Measurements from ENCODE around the gene TMEM221.

The TMEM221 gene

DNA sequence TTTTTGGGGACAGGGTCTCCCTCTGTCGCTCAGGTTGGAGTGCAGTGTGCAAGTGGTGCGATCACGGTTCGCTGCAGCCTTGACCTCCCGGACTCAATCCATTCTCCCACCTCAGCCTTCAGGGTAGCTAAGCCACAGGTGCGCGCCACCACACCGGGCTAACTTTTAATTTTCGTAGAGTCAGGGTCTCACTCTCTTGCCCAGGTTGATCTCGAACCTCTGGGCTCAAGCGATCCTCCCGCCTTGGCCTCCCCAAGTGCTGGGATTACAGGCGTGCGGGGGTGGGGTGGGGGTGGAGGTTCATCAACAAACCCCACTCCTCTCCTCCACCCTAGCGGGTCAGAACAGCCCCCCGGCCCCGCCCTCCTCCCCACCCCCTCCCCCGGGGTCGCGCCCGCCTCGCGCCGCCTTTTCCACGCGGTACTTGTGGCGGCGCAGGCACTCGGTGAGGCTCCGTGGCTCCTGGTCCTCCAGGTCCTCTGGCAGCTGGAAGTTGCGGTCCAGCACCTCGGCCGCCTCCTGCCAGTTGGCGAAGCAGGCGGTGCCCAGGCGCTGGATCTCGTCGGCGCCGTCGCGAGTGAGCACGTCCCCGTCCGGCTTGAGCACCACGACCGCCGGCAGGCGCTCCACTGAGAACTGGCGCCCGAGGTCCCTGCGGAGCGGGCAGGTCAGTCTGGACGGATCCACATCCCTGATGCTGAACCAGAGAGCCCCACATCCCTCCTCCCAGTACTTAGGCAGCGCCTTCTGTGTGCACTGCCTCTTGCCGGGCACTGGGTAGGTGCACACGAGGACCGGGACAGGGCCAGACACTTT lies 7.0 kb upstream of the TMEM221 start:
- H3K4me1 ChIP-seq (ENCODE audit: insufficient read depth, low read length) = no peaks in the 10 kb centered on the region
- H3K36me3 ChIP-seq (ENCODE audit: insufficient read depth, low read length) = no peaks in the 10 kb centered on the region
- H3K27ac ChIP-seq (ENCODE audit: low read depth, low read length) = no peak overlapping the region
- H3K4me3 ChIP-seq (ENCODE audit: low read depth in 1 of 2, low read length in 2 of 2) = no peak overlapping the region
- H3K27me3 ChIP-seq (ENCODE audit: control insufficient read depth in 1 of 2, insufficient read depth in 2 of 2, low read length in 2 of 2) = peaks cover 7 to 36% of the 10 kb centered on the region in 2 donors
- H3K9ac ChIP-seq (ENCODE audit: low read length) = no peak overlapping the region
- H3K9me3 ChIP-seq (ENCODE audit: low read length) = no peaks in the 10 kb centered on the region

DNA sequence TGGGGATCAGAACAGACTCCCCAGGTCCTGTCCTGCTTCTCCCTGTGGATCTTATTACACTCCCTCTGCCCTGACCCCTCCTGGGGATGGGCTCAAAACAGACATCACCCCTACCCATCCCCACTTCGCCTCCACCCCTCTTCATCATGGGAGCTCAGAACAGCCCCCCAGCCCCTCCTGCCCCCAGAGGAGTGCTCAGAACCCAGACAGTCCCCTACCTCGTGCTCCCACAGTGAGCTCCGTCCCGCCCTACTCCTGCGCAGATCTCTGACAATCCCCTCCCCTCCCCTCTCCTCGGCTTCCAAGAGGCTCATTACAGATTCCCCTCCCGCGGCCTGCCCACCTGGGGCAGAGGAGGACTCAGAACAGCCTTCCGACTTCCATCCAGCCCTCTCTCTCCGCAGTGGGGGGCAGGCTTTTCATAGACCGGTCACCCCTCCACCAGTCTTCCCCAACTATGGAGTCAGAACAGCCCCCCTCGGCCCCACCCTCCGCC lies 6.2 kb upstream of the TMEM221 start:
- Histone ChIP-seq H3K27ac (ENCODE audit: low read depth, low read length) (no peak overlapping the region), H3K9me3 (ENCODE audit: low read length) (no peaks in the 10 kb centered on the region)

DNA sequence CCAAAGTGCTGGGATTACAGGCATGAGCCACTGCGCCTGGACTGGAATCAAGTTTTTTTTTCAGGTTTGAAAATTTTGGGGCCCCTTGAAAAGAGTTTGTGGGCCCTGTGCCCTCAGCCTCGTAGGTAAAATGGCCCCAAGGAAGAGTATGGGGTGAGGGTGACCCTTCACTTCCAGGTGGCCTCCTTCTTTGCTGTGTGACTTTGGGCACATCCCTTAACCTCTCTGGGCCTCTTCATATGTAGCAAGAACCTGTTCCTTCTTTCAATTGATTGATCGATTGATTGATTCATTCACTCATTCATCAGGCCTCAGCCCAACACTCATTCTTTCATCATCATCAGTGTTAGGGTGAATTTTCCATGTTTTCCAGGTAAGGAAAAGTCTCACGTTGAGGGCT lies 3.4 kb upstream of the TMEM221 start:
- Histone ChIP-seq H3K4me3 (ENCODE audit: low read depth in 1 of 2, low read length in 2 of 2) (no peak overlapping the region), H3K9ac (ENCODE audit: low read length) (no peak overlapping the region), H3K9me3 (ENCODE audit: low read length) (no peaks in the 10 kb centered on the region), H3K27ac (ENCODE audit: low read depth, low read length) (no peak overlapping the region), H3K27me3 (ENCODE audit: control insufficient read depth in 1 of 2, insufficient read depth in 2 of 2, low read length in 2 of 2) (peaks cover 7 to 23% of the 10 kb centered on the region in 2 donors), H3K4me1 (ENCODE audit: insufficient read depth, low read length) (no peaks in the 10 kb centered on the region), H3K36me3 (ENCODE audit: insufficient read depth, low read length) (no peaks in the 10 kb centered on the region)

More for the DNA sequence above, 6.2 kb upstream of the TMEM221 start:
- H3K27me3 ChIP-seq (ENCODE audit: control insufficient read depth in 1 of 2, insufficient read depth in 2 of 2, low read length in 2 of 2) = peaks cover 7 to 29% of the 10 kb centered on the region in 2 donors
- H3K4me1 ChIP-seq (ENCODE audit: insufficient read depth, low read length) = no peaks in the 10 kb centered on the region
- H3K9ac ChIP-seq (ENCODE audit: low read length) = no peak overlapping the region
- no peaks in the 10 kb centered on the region for H3K36me3 ChIP-seq (ENCODE audit: insufficient read depth, low read length)
- no peak overlapping the region for H3K4me3 ChIP-seq (ENCODE audit: low read depth in 1 of 2, low read length in 2 of 2)

DNA sequence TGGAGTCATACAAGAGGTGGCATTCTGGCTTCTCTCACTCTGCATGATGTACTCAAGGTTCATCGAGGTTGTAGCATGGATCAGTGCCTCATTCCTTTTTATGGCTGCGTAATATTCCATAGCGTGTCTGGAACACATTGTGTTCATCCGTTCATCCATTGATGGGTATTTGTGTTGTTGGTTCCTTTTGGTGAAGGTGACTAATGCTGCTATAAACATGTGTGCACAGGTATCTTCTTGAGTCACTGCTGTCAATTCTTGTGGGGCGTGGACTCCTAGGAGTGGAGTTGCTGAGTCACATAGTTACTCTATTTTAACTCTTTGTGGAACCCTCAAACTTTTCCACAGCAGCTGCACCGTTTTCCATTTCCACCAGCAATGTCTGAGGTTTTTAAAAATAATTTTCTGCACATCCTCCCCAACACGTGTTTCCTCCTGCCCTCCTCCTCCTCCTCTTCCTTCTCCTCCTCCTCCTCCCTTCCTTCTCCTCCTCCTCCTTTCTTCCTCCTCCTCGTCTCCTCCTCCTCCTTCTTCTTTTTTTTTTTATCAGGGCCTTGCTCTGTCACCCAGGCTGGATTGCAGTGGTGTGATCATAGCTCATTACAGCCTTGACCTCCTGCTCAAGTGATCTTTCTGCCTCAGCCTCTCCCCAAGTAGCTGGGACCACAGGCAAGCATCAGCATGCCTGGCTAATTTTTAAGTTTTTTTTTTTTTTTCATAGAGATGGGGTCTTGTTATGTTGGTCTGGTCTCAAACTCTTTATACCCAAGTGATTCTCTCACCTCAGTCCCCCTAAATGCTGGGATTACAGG lies 2.0 kb upstream of the TMEM221 start:
- H3K4me1 ChIP-seq (ENCODE audit: insufficient read depth, low read length) = no peaks in the 10 kb centered on the region
- no peak overlapping the region for H3K27ac ChIP-seq (ENCODE audit: low read depth, low read length)
- no peak overlapping the region for H3K9ac ChIP-seq (ENCODE audit: low read length)
- no peaks in the 10 kb centered on the region for H3K9me3 ChIP-seq (ENCODE audit: low read length)
- H3K4me3 ChIP-seq (ENCODE audit: low read depth in 1 of 2, low read length in 2 of 2) = no peak overlapping the region
- peaks cover 7 to 10% of the 10 kb centered on the region in 2 donors for H3K27me3 ChIP-seq (ENCODE audit: control insufficient read depth in 1 of 2, insufficient read depth in 2 of 2, low read length in 2 of 2)
- no peaks in the 10 kb centered on the region for H3K36me3 ChIP-seq (ENCODE audit: insufficient read depth, low read length)

DNA sequence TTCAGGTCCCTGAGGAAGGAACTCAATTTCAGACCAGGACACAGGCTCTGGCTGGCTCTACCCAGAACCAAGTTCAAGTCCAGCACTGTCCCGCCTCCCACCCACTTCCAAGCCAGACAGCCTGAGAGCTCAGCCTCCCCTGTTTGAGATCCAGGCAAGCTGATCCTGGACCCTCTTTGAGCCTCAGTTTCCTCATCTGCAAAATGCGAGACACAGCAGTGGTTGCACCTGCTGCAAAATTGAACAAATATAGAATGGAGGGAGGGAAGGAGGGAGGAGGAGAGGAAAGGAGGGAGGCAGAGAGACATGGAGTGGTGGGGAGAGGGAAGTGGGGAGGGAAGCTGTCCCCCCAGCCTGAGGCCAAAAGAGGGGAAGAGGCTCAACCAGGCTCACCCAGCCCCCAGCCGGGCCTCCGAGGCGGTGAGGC lies 751 bp downstream of the TMEM221 start:
- H3K9me3 ChIP-seq (ENCODE audit: low read length) = no peaks in the 10 kb centered on the region
- H3K27me3 ChIP-seq (ENCODE audit: control insufficient read depth in 1 of 2, insufficient read depth in 2 of 2, low read length in 2 of 2) = no peaks in the 10 kb centered on the region
- no peaks in the 10 kb centered on the region for H3K36me3 ChIP-seq (ENCODE audit: insufficient read depth, low read length)
- no peak overlapping the region for H3K27ac ChIP-seq (ENCODE audit: low read depth, low read length)
- no peak overlapping the region for H3K9ac ChIP-seq (ENCODE audit: low read length)
- H3K4me1 ChIP-seq (ENCODE audit: insufficient read depth, low read length) = no peaks in the 10 kb centered on the region
- no peak overlapping the region for H3K4me3 ChIP-seq (ENCODE audit: low read depth in 1 of 2, low read length in 2 of 2)

DNA sequence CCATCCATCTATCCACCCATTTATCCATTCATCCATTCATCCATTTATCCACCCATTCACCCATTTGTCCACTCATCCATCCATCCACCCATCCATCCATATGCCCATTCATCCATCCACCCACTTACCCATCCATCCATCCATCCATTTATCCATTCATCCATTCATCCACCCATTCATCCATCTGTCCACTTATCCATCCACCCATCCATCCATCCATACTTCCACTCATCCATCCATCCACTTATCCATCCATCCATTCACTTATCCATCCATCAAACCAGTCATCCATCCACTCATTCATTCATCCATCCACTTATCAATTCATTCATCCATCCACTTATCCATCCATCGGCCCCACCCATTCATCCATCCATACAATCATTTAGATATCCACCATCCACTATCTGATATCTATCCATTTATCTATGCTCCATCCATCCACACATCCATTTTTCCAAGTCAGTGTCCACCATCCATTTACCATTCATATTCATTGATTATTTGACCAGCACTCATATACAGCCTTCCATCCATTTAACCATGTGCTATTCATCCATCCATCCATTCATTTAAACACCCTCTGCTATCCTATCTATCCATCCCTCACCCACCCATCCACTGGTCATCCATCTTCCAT lies 2.8 kb downstream of the TMEM221 start:
- H3K4me3 ChIP-seq (ENCODE audit: low read depth in 1 of 2, low read length in 2 of 2) = no peak overlapping the region
- no peak overlapping the region for H3K27ac ChIP-seq (ENCODE audit: low read depth, low read length)
- no peaks in the 10 kb centered on the region for H3K9me3 ChIP-seq (ENCODE audit: low read length)
- H3K4me1 ChIP-seq (ENCODE audit: insufficient read depth, low read length) = no peaks in the 10 kb centered on the region
- H3K9ac ChIP-seq (ENCODE audit: low read length) = no peak overlapping the region
- H3K27me3 ChIP-seq (ENCODE audit: control insufficient read depth in 1 of 2, insufficient read depth in 2 of 2, low read length in 2 of 2) = no peaks in the 10 kb centered on the region
- no peaks in the 10 kb centered on the region for H3K36me3 ChIP-seq (ENCODE audit: insufficient read depth, low read length)

DNA sequence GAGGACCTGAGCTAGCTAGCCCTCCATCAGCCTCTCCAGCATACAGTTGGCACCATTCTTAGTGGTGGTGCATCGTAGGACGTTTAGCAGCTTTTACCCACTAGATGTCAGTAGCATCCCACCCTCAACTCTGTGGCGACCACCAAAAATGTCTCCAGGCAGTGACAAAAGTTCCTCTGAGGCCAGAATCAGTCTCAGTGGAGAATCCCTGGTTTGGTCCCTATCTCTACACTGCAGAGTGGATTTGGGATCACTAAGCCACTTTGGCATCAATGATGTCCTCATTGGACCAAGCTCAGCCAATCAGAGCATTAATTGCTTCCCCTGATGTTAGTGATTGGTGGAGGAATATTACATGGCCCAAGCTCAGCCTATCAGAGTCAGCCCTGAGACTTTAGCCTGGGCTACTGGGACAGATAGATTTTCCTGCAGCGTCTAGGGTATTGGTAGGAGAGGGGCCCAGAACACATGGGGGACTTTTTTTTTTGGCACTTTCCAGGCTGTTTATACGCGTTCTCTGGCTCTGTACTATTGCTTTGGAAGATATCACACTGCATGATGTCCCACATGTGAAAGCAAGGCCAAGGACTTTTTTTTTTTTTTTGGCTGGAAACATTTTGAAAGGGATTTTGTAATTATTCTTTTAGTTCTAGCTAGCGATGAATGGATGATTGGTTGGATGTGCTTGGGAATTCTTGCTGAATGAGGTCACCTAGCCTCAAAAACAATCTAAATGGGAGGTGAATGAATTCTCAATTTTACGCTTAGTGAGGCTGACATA lies 7.0 kb downstream of the TMEM221 start:
- H3K4me3 ChIP-seq (ENCODE audit: low read depth in 1 of 2, low read length in 2 of 2) = no peak overlapping the region
- no peak overlapping the region for H3K9ac ChIP-seq (ENCODE audit: low read length)
- no peak overlapping the region for H3K27ac ChIP-seq (ENCODE audit: low read depth, low read length)
- H3K4me1 ChIP-seq (ENCODE audit: insufficient read depth, low read length) = no peaks in the 10 kb centered on the region
- no peaks in the 10 kb centered on the region for H3K27me3 ChIP-seq (ENCODE audit: control insufficient read depth in 1 of 2, insufficient read depth in 2 of 2, low read length in 2 of 2)
- no peaks in the 10 kb centered on the region for H3K9me3 ChIP-seq (ENCODE audit: low read length)
- H3K36me3 ChIP-seq (ENCODE audit: insufficient read depth, low read length) = no peaks in the 10 kb centered on the region

DNA sequence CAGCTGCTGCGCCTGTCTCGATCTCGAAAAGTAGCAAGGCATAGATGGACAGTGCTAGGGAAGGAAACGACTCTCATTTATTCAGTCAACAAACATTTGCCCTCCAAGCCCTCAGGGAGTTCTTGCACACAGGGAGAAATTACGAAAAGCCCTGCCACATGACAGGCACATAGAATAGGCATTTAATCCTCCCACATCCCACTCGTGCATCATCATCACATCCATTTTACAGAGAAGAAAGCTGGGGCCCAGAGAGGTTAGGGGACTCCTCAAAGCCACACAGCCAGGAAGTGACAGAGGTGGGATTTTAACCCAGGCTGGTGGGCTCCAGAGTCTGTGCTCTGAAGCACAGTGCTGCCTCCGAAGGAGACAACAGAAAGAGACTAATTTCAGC lies 11.6 kb downstream of the TMEM221 start:
- no peak overlapping the region for H3K27ac ChIP-seq (ENCODE audit: low read depth, low read length)
- no peaks in the 10 kb centered on the region for H3K4me1 ChIP-seq (ENCODE audit: insufficient read depth, low read length)
- no peaks in the 10 kb centered on the region for H3K9me3 ChIP-seq (ENCODE audit: low read length)
- no peak overlapping the region for H3K9ac ChIP-seq (ENCODE audit: low read length)
- no peak overlapping the region for H3K4me3 ChIP-seq (ENCODE audit: low read depth in 1 of 2, low read length in 2 of 2)
- H3K36me3 ChIP-seq (ENCODE audit: insufficient read depth, low read length) = no peaks in the 10 kb centered on the region
- no peaks in the 10 kb centered on the region for H3K27me3 ChIP-seq (ENCODE audit: control insufficient read depth in 1 of 2, insufficient read depth in 2 of 2, low read length in 2 of 2)

DNA sequence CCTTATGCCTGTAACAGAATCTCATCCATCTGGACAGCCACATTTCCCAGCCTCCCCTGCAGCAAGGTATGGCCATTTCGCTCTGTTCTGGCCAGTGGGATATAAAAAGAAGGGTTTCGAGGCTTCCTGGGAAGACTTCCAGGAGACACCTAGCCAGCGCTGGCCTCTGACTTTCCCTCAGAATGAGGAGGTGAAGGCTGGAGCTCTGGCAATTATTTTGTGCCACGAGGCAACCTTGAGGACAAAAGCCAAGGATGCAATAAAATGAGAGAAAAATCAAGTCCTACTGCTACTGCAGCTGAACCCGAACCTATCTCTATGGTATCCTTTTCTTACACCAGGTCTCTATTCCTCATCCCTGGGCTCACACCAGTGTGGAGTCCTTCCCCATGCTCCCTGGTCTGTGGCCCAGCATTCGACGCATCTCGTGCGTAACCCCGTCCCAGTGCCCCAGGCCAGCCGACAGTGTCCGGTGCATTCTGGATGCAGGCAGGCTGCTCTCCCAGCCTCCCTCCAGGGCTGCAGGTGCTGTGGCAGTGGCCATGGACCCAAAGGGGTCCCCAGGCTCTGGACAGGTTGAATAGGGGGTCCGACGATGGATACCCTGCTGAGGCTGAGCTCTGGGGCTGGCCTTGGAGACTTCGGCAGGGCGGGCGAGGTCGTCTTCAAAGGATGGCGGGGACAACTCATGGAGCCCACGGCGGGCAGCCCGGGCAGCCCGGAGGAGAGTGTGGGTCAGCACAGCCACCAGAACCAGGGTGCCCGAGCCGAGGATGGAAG lies 12.2 kb downstream of the TMEM221 start:
- Histone ChIP-seq H3K36me3 (ENCODE audit: insufficient read depth, low read length) (no peaks in the 10 kb centered on the region), H3K9ac (ENCODE audit: low read length) (no peak overlapping the region), H3K9me3 (ENCODE audit: low read length) (no peaks in the 10 kb centered on the region), H3K4me1 (ENCODE audit: insufficient read depth, low read length) (no peaks in the 10 kb centered on the region), H3K27me3 (ENCODE audit: control insufficient read depth in 1 of 2, insufficient read depth in 2 of 2, low read length in 2 of 2) (no peaks in the 10 kb centered on the region), H3K27ac (ENCODE audit: low read depth, low read length) (no peak overlapping the region), H3K4me3 (ENCODE audit: low read depth in 1 of 2, low read length in 2 of 2) (no peak overlapping the region)

DNA sequence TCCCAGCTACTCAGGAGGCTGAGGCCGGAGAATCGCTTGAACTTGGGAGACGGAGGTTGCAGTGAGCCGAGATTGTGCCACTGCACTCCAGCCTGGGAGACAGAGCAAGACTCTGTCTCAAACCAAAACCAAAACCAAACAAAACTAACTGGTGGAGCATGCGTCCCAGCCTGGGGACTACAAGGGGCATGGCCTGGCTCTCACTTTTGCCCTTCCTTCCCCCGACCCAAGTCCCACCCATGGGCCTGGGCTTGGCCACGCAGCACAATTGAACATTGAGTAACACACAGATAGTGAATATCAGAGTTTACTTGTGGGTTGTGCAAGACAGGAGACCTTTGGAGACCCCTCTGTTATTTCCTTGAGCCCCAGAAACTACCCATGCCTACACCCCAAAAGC lies 13.2 kb downstream of the TMEM221 start:
- no peaks in the 10 kb centered on the region for H3K4me1 ChIP-seq (ENCODE audit: insufficient read depth, low read length)
- no peaks in the 10 kb centered on the region for H3K9me3 ChIP-seq (ENCODE audit: low read length)
- H3K36me3 ChIP-seq (ENCODE audit: insufficient read depth, low read length) = no peaks in the 10 kb centered on the region
- H3K9ac ChIP-seq (ENCODE audit: low read length) = no peak overlapping the region
- H3K27ac ChIP-seq (ENCODE audit: low read depth, low read length) = no peak overlapping the region
- no peaks in the 10 kb centered on the region for H3K27me3 ChIP-seq (ENCODE audit: control insufficient read depth in 1 of 2, insufficient read depth in 2 of 2, low read length in 2 of 2)
- no peak overlapping the region for H3K4me3 ChIP-seq (ENCODE audit: low read depth in 1 of 2, low read length in 2 of 2)

Data from muscle layer of colon (tissue), 2 donors.